Activated naive CD8-positive, alpha-beta T cell treated with anti-CD3 and anti-CD28 coated beads, Interleukin-2, amount 10 ng/mL, durations not matched to agents 7 days and 5 days (primary cell): ENCODE data around the gene ASB3. TPM values are rescaled to one million over a fixed set of nuclear protein-coding genes. Genes with fewer than 3 reads are reported as not detected.
A peak's percentile ranks its signal among the peaks of the same experiment; 100 is the strongest.

Experiments
- ATAC-seq: fragments of 150-1000 bp; cut with Tn5 transposase; one replicate; pipeline ENCODE4 v1.10.0; 2021; ENCODE audit warnings: low read depth, moderate library complexity
- POLR2A ChIA-PET: fragments of 350-600 bp; sonication (Branson Sonifier 250); formaldehyde crosslinking; loops from one replicate; lab custom pipeline; 2021; ENCODE audit warnings: antibody characterized with exemption; lab: Charles Lee
- DNase-seq: peaks from one replicate; pipeline ENCODE4 v3.0.0; 2021
- H3K27ac Mint-ChIP-seq: one replicate; pipeline ENCODE4 v1.8.0; 2022; ENCODE audit warnings: mild to moderate bottlenecking, mixed read lengths
- H3K27me3 Mint-ChIP-seq: one replicate; pipeline ENCODE4 v1.8.0; 2022; ENCODE audit warnings: mild to moderate bottlenecking, moderate library complexity, mixed read lengths
- H3K36me3 Mint-ChIP-seq: one replicate; pipeline ENCODE4 v1.8.0; 2021; ENCODE audit warnings: mild to moderate bottlenecking, mixed read lengths
- H3K4me1 Mint-ChIP-seq: one replicate; pipeline ENCODE4 v1.8.0; 2021; ENCODE audit warnings: mixed read lengths
- H3K4me3 Mint-ChIP-seq: one replicate; pipeline ENCODE4 v1.8.0; 2022; ENCODE audit warnings: mild to moderate bottlenecking, moderate library complexity, mixed read lengths
- H3K9me3 Mint-ChIP-seq: one replicate; pipeline ENCODE4 v1.8.0; 2021; ENCODE audit warnings: mixed read lengths
- total RNA-seq, 2 experiments: library from RNA; stranded (reverse); gene quantifications; one replicate each; pipeline ENCODE4 v1.2.3, GENCODE V29; 2021

ASB3 gene
- total RNA-seq, 2 experiments from 2014 or later: 29.8 to 32.1 TPM

DNA sequence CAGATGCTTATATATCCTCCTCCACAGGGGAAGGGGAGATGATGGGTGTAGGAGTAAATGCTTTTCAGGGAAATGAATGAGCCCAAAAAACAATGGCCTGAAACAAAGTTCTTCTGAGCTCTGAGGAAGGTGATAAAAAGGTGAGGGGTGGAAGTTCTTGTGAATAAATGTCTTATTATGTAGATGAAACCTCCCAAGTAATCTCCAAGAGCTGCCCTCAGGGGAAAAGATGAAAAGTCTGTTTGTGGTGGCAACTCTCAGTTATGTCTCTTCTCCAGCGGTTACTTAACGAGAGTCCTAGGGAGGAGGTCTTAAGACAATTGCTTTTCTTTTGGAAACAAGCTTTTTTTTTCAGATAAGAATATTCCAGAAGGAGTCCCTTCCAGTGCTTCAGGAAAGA, 134.6 kb downstream of the ASB3 start:
- H3K27ac Mint-ChIP-seq: no peak overlapping the region
- peaks cover 2% of the 10 kb centered on the region for H3K9me3 Mint-ChIP-seq
- DNase-seq (no peak), ATAC-seq (no peak)
- H3K27me3 Mint-ChIP-seq: peaks cover 6% of the 10 kb centered on the region
- no peaks in the 10 kb centered on the region for H3K4me1 Mint-ChIP-seq
- POLR2A ChIA-PET: no interaction called here
- no peak overlapping the region for H3K4me3 Mint-ChIP-seq
- no peaks in the 10 kb centered on the region for H3K36me3 Mint-ChIP-seq

DNA sequence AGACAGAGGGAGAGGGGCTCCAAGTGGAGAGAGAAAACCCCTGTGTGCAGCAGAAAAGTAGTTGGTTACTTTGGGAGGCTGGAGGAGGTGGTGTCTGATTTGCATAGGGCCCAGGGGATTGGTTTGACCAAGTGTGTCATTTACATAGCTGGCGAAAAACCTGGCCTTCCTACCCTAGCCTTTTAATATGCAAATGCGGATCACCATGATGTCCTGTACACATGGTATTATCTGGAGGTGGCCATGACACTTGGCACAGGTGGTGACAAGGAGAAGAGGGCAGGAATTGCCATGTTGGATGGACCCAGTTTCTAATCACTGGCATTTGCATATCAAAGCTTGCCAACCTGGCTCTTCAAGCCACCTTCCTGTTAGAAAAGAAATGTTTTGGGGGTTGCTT, 140.0 kb downstream of the ASB3 start:
- Mint-ChIP-seq H3K4me3 (no peak overlapping the region), H3K9me3 (peaks cover 1% of the 10 kb centered on the region), H3K4me1 (no peaks in the 10 kb centered on the region), H3K27me3 (peaks cover 5% of the 10 kb centered on the region), H3K27ac (no peak overlapping the region), H3K36me3 (no peaks in the 10 kb centered on the region)
- no peak for DNase-seq
- POLR2A ChIA-PET: no interaction called here
- no peak for ATAC-seq

DNA sequence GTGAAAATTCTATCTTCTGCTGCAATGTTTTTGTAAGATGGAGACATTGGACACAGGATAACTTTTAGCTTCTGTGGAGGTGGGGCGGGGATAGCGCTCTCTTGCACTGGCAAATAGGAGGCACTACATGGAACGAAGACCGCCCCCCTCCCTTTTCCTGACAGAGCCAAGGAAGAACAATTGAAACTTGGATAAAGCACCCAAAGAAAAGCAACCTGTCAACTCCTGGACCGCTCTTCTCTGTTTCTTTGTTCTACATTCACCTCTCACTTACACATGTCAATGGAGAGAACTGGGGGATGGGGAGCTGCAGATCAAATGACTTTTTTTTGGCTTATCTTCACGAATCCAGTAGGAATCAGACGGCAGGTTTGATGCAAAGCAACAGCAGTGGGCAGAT, 145.5 kb downstream of the ASB3 start:
- H3K36me3 Mint-ChIP-seq: no peaks in the 10 kb centered on the region
- no peaks in the 10 kb centered on the region for H3K9me3 Mint-ChIP-seq

DNA sequence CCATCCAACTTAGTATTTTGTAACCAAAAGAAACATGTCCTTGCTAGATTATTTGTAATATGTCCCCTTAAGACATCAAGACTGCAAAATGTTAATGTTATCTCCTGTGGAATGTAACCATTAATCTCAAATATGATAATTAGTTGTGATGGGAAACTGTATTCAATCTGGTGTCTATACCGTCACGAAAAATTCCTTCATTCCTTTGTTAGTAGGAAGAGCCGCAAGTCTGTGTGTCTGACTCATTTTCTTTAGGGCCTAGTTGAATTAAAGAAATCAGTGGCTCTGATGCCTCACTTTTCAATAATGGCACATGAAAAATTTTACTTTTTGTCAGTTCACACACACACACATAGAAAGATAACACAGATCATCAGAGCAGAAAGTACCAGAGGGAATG, 146.3 kb downstream of the ASB3 start:
- no peak overlapping the region for H3K4me3 Mint-ChIP-seq
- H3K36me3 Mint-ChIP-seq: no peaks in the 10 kb centered on the region
- ATAC-seq (no peak), DNase-seq (no peak)
- no peaks in the 10 kb centered on the region for H3K27me3 Mint-ChIP-seq
- H3K27ac Mint-ChIP-seq: no peak overlapping the region
- no peaks in the 10 kb centered on the region for H3K4me1 Mint-ChIP-seq
- POLR2A ChIA-PET: no interaction called here
- no peaks in the 10 kb centered on the region for H3K9me3 Mint-ChIP-seq

More for the DNA sequence above, 145.5 kb downstream of the ASB3 start:
- no peaks in the 10 kb centered on the region for H3K27me3 Mint-ChIP-seq
- ATAC-seq (no peak), DNase-seq (no peak)
- no peak overlapping the region for H3K27ac Mint-ChIP-seq
- H3K4me1 Mint-ChIP-seq: no peaks in the 10 kb centered on the region
- POLR2A ChIA-PET: no interaction called here
- no peak overlapping the region for H3K4me3 Mint-ChIP-seq

DNA sequence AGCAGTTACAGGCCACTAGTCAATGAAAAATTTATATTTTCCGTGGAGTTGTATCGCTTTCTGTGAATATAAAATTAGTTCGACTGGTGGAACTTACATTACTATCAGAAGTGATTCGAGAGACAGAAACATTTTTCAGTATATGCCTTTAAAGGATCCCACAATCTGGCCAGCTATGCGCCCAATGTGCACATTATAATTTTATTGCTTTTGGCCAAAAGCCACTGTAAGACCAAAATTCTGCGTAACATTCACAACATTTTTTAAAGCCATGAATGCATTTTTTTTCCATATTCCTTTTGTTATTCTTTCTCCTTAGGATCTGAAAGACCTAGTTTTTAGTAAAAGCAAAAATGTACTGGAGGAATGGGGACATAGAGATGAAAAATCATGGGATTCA, 150.2 kb downstream of the ASB3 start:
- Mint-ChIP-seq H3K27me3 (no peaks in the 10 kb centered on the region), H3K4me1 (peaks cover 6% of the 10 kb centered on the region), H3K36me3 (no peaks in the 10 kb centered on the region), H3K27ac (no peak overlapping the region), H3K9me3 (no peaks in the 10 kb centered on the region), H3K4me3 (no peak overlapping the region)
- POLR2A ChIA-PET: no interaction called here
- DNase-seq (no peak), ATAC-seq (no peak)

DNA sequence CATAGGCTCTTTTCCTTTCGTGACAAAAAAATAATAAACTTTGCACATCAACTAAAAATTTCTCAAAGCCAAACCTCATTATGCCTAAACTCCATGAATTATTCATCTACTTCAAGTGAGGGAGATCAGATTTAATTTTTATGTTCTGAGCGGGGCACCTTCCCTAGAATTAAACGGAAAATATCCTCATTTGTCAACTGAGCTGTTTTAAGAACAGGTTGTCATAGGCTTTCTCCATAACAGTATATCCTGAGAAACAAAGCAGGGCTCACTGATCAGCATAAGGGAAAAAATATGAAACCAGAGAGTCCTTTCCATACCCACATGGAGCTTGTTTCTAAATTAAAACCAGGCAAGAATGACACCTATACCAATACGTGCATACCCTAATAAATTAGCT, 150.6 kb downstream of the ASB3 start:
- Mint-ChIP-seq H3K36me3 (no peaks in the 10 kb centered on the region), H3K27me3 (no peaks in the 10 kb centered on the region), H3K9me3 (no peaks in the 10 kb centered on the region), H3K27ac (no peak overlapping the region), H3K4me1 (peaks cover 7% of the 10 kb centered on the region), H3K4me3 (no peak overlapping the region)
- DNase-seq (no peak), ATAC-seq (no peak)
- POLR2A ChIA-PET: no interaction called here

DNA sequence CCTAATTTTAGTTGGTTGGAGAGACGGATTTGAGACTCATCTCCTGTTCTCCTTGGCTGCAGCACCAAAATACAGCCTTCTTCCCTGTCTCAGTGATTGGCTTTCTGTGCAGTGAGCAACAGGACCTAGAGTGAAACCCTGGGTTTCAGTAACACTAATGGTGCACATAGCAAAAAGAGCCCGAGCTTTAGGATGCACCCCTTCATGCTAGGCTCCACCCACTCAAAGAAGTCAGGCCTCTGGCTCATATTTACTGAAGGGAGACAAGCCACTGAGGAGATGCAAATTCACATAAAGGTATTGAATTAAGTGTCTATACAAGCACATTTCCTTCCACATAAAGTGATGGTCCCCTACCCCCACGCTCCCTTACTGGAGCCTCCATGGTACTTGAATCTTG, 151.1 kb downstream of the ASB3 start:
- Mint-ChIP-seq H3K27ac (no peak overlapping the region), H3K27me3 (no peaks in the 10 kb centered on the region), H3K4me1 (peaks cover 7% of the 10 kb centered on the region), H3K9me3 (no peaks in the 10 kb centered on the region), H3K36me3 (no peaks in the 10 kb centered on the region), H3K4me3 (no peak overlapping the region)
- POLR2A ChIA-PET: no interaction called here
- DNase-seq (no peak), ATAC-seq (no peak)

DNA sequence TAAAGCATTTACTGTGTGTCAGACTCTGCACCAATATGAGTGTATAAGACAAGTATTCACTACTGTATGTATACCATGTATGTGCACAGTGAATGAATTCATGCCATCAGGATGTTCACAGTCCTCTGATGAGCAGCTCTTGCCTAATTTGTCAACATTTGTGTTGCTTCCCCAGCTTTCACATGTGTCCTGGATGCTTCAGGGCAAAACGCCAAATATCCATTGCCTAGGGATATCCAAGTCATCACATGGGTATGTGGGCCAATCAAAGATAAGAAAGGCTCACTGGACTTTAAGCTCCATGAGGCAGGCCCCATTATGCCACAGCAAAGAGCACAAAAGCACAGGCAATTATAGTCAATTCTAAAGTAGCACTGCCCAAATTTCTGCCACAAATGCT, 153.3 kb downstream of the ASB3 start:
- no peaks in the 10 kb centered on the region for H3K27me3 Mint-ChIP-seq
- POLR2A ChIA-PET: no interaction called here
- no peak overlapping the region for H3K4me3 Mint-ChIP-seq
- H3K9me3 Mint-ChIP-seq: no peaks in the 10 kb centered on the region
- no peak for DNase-seq
- H3K4me1 Mint-ChIP-seq: peaks cover 7% of the 10 kb centered on the region
- no peak overlapping the region for H3K27ac Mint-ChIP-seq
- ATAC-seq: no peak
- no peaks in the 10 kb centered on the region for H3K36me3 Mint-ChIP-seq

DNA sequence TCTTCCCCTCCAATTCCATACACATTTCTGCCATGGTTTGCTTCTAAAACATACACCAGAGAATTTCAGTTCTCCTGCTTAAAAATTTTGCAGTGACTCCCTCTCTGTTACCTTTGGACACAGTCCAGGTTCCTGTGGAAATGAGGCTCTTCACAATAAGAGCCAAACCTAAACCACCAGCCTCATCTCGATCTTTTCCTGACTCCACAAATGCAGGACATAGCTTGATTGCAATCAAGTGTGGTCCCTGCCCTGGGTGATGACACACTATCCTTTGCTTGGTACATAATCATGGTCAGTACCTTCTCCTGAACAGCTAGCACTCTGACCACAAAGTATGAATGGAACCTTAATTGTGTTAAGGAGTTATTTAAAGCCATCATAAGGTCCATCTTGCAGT, 154.0 kb downstream of the ASB3 start:
- Mint-ChIP-seq H3K4me1 (peaks cover 7% of the 10 kb centered on the region), H3K9me3 (no peaks in the 10 kb centered on the region), H3K27me3 (no peaks in the 10 kb centered on the region), H3K4me3 (no peak overlapping the region), H3K36me3 (no peaks in the 10 kb centered on the region), H3K27ac (no peak overlapping the region)
- DNase-seq (no peak), ATAC-seq (no peak)
- POLR2A ChIA-PET: no interaction called here

DNA sequence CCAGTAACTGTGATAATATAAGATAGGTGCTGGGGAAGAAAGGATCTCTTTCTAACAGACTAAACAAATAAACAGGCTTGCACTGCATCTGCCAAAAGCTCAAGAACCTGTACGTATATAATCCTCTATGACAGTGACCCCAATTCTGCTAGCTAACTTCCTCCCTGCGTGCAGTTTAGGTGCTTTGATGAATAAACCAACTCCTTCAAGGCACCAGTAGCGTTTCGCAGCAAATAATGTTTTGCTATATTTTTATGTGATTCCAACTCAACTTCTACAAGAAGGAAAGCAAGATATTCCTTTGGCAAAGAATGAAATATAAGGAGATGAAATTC, 154.7 kb downstream of the ASB3 start:
- H3K27me3 Mint-ChIP-seq: no peaks in the 10 kb centered on the region
- peaks cover 7% of the 10 kb centered on the region for H3K4me1 Mint-ChIP-seq
- DNase-seq (no peak), ATAC-seq (no peak)
- H3K9me3 Mint-ChIP-seq: no peaks in the 10 kb centered on the region
- POLR2A ChIA-PET: no interaction called here
- no peaks in the 10 kb centered on the region for H3K36me3 Mint-ChIP-seq
- no peak overlapping the region for H3K27ac Mint-ChIP-seq
- no peak overlapping the region for H3K4me3 Mint-ChIP-seq

DNA sequence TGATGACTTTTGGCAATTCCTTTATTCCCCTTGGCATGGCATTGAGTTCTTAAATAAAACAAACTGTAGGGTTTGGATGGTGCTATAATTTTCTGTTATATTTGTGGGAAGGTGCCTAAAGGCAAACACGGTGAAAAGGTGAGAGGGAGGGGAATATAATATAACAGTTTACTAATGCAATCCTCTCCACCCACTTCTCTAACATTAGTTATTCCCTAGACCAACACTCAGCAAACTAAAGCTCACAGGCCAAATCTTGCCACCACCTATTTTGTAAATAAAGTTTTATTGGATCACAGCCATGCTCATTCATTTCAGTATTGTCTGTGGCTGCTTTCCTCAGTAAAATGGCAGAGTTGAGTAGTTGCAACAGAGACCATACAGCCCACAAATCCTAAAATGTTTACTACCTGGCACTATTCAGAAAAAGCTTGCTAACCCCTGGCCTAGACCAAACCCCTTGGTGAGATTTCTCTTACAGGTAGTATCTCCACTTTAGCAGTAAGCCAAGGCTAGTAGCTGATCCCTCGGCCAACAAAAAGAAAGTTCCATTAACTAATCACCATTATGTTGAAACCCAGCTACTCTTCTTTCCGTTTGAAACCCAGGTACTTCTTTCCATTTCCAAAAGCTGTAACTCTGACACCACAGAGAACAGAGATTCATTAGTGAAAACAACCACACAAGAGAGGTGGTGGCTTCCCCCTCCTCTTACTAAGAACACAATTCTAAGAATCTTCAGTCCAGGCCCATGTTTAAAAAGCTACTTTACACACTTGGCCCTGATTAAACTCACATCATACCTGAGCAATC, 155.2 kb downstream of the ASB3 start:
- H3K27ac Mint-ChIP-seq: no peak overlapping the region
- no peaks in the 10 kb centered on the region for H3K27me3 Mint-ChIP-seq
- POLR2A ChIA-PET: no interaction called here
- H3K4me3 Mint-ChIP-seq: no peak overlapping the region
- H3K4me1 Mint-ChIP-seq: peaks cover 7% of the 10 kb centered on the region
- no peaks in the 10 kb centered on the region for H3K36me3 Mint-ChIP-seq
- DNase-seq (no peak), ATAC-seq (peak; percentile 30)
- H3K9me3 Mint-ChIP-seq: no peaks in the 10 kb centered on the region

DNA sequence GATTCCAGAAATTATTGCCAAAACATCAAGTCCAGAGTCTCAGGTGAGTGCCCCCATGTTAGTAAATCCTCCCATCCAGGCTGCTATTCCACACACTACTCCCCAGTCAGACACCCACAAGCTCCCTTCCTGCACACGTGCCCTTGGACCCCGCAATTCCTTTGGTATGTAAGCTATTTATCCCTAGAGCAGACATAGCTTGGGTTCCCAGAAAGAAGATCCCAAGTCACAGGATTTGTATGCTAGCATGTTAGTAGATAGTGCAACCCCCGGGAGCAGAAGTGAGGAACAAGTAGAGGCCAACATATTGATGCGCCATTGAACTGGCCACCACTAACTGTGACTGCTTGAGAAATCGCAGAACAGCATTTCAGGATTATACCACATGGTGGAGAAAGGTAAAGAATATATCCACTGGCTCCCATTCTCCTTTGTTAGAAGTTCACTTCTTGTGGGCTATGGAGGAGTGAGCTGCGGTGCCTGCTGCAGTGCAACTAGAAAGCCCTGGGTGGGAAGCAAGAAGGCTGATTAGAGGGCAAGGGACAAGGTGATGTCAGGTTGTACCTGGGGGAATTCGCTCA, 156.6 kb downstream of the ASB3 start:
- Mint-ChIP-seq H3K27me3 (no peaks in the 10 kb centered on the region), H3K27ac (no peak overlapping the region), H3K4me1 (peaks cover 7% of the 10 kb centered on the region), H3K4me3 (no peak overlapping the region), H3K36me3 (no peaks in the 10 kb centered on the region), H3K9me3 (peaks cover 2% of the 10 kb centered on the region)
- DNase-seq (no peak), ATAC-seq (no peak)
- POLR2A ChIA-PET: no interaction called here

DNA sequence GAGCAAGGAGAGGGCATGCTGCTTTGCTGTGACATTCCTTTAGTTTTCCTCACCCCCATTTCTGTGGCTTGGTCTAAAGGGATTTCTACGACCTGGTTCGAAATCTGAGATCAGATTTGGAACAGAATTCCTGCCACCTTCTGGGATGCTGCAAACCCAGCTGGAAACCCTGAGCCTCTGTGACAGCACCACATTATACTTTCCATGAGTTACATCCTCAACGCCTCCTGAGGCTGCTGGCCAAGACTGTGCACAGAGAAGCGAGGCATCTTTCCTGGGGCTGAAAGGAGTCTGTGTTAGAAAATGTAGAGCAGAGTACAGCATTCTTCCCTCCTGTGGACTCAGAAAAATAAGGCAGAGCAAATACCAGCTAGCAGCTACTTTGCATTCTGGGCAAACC, 157.3 kb downstream of the ASB3 start:
- Mint-ChIP-seq H3K4me1 (peaks cover 7% of the 10 kb centered on the region), H3K27ac (no peak overlapping the region), H3K36me3 (no peaks in the 10 kb centered on the region), H3K4me3 (no peak overlapping the region), H3K27me3 (no peaks in the 10 kb centered on the region), H3K9me3 (peaks cover 2% of the 10 kb centered on the region)
- no peak for DNase-seq
- POLR2A ChIA-PET: no interaction called here
- no peak for ATAC-seq

DNA sequence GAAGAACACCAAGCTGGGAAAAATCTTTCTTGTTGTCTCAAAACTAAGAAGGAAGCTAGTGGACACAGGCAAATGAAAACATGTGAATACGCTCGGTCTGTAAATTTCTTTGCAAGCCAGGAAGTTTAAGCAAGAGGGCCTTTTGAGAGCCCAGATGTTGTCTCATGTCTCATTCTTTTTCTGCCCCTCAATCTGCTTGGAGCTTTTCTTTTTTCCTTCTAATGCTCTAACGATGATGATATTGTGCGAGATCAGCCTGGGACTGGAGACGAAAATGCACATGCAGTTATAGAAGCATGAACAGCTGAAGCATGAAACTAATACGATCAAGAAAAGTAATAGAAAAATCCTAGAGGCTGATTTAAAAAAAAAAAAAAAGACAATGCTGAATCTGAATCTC, 157.8 kb downstream of the ASB3 start:
- peaks cover 7% of the 10 kb centered on the region for H3K4me1 Mint-ChIP-seq
- no peaks in the 10 kb centered on the region for H3K27me3 Mint-ChIP-seq
- no peak overlapping the region for H3K4me3 Mint-ChIP-seq
- POLR2A ChIA-PET: no interaction called here
- DNase-seq (no peak), ATAC-seq (no peak)
- no peak overlapping the region for H3K27ac Mint-ChIP-seq
- no peaks in the 10 kb centered on the region for H3K36me3 Mint-ChIP-seq
- H3K9me3 Mint-ChIP-seq: peaks cover 2% of the 10 kb centered on the region
